IPS-NIHi7 (cell line): ENCODE data around the gene NRXN3.

Experiments
- DNase-seq: peaks from one replicate; pipeline ENCODE4 v3.0.0; 2012; ENCODE audit warnings: mixed read lengths; ENCODE audit errors: extremely low spot score

Gene NRXN3

DNA sequence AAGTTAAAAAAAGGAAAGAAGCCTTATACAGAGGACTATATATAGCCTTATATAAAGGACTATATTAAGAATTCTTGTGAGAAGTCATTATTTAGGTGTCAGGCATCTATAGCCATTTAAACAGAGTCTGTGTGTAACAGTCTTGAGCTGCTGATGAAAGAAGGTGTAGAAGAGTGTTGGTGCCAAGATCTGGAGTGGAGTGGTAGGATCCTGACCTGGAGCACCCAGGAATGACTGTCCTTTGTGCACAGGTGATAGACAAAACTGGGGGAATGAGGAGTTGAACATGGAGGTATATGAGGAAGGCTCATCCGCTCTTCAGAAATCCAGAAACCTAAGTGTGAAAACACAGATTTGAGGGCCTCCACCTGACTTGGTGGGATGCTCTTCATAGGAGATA lies 747.3 kb downstream of the NRXN3 start:
- DNase-seq = no peak

DNA sequence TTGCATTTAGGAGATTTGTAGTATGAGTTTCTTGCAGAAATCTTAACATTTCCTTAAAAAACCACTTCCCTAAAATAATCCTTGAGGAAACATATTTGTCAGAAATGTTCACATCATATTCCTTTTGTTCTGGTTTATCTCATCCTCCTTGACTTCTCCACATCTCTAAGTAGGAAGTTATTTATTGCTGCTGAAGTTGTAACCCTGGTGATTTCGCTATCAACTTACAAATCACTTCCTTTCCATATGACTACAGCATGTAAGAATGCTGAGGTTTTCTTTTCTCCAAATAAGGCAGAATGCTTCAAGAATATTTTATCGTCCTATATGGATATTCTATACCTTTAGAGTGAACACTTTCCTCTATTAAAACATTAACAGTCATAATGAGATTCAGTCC lies 751.7 kb downstream of the NRXN3 start:
- no peak for DNase-seq

DNA sequence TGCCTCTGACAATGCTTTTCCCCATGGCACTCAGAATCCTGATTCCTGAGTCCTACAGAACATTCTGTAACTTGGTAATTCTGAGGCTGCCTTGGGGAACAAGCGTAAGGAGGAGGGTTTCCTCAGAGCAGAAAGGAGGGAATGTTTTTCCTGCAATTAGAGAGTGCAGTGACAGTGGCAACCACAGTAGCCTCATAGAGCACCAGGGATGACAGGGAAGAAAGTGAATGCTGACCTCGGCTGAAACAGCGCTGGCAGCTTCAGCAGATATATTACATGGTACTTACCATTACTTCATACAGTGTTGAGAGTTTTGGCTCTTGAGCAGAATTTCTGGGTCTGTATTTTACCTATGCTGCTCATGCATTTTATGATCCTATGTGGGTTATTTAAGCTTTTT lies 757.1 kb downstream of the NRXN3 start:
- DNase-seq = no peak

DNA sequence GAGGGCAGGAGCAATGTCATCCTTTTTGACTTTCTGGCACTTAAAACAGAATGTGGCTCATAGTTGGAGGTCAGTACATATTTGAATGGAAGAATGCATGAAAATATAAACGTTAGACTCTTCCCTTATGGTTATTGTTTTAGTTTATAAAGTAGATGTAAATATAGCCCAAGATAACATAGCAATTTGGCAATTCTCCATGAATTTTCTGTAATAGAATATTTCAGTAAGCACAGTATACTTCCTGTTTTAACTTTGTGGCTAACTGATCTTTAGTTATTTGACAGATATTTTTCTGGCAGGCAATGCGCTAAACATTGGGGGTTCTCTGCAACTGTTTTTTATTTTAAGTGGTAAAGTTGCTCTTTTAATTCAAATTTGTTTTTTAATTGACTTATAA lies 763.0 kb downstream of the NRXN3 start:
- DNase-seq = no peak

DNA sequence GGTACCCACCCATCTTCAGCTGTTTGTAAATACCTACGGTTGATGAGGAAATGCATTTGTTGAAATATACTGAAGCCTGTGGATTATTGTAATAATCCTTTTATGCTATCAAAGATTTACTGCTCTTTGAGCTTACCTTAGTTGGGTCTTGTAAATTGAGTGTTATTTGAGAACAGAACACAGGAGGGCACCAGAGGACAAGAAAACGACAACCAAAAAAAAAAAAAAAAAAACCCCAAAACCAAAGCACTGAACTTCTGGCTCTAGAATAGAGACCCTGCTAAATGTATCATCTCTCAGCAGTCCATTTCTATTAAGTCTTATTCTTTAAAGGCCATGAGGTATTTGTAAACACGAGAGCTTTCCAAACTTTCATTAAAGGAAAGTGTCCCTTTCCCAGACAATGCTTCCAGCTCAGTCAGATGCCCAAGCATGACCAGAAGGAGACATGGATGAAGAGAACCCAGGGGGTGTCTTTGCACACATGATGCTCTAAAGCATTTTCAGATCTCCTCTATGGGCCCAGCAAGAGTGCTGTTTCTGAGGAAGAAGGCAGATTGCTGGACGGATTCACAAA lies 763.9 kb downstream of the NRXN3 start:
- DNase-seq = peak; percentile 44

DNA sequence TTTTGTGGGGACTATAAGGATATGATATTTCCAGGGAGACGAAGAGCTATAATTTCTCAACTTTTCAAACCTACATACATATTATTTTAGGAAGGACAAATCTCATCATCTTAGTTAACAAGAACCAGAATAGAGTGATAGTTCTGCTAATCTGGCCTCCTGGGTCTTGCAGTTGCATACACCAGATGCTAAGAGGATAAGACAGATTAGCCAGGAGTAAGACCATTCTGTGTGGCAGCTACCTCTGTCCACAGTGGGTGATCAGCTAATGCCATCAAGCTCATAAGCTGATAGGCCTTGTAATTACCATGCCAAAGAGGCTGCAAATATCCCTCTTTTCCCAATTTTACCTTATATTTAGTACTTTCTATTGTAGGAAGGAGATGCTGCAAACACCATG lies 776.8 kb downstream of the NRXN3 start:
- DNase-seq = no peak

DNA sequence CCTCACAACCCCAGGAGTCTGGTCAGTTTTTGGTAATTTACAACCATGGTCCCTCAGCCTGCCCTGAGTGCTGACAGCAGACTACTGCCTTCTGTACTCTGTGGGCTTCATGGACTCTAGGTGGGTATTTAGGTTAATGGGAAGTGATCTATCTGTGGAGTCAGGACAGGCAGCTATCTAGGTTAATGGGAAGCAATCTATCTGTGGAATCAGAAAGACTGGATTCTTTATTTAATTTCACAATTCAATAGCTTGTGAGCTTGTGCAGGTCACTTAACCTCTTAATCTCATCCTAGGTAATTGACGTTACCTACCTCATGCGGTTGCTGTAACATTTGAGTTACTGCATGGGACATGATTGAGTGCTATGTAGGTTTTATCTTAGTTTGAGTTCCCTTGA lies 777.5 kb downstream of the NRXN3 start:
- DNase-seq = no peak

DNA sequence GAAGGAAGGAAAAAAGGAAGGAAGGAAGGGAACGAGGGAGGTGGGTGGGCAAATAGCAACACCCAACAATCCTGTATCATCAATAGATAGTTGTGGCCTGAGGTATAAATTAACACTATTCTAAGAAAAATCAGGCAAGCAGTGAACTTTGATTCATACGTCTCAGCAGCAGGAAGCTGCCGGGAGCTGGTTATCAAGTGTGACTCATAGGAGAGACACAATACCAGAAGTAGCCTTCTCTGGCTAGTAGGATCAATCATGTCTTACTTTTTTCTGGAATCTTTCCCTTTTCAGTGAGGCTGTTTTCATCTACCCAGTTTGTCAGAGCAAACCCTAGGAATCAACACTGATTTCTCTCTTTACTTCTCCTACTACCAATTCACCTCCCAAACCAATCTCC lies 780.5 kb downstream of the NRXN3 start:
- DNase-seq = no peak

DNA sequence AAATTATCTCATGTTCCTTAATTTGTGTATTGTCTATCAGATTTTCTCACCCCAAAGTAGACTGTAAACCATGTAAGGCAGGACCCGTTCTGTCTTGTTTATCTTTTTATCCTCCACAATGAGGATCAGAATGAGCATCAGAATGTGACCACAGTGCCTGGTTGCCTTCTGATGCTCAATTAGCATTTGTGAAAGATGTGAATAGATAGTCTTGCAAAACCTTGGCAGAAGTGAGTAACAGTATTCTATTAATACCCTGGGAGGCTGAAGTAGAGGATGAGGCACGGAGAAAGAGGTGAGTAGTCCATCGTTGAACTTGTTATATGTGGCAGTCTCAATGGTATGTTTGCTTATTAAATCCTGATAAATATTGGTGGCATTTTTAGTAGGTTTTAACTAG lies 781.4 kb downstream of the NRXN3 start:
- no peak for DNase-seq

DNA sequence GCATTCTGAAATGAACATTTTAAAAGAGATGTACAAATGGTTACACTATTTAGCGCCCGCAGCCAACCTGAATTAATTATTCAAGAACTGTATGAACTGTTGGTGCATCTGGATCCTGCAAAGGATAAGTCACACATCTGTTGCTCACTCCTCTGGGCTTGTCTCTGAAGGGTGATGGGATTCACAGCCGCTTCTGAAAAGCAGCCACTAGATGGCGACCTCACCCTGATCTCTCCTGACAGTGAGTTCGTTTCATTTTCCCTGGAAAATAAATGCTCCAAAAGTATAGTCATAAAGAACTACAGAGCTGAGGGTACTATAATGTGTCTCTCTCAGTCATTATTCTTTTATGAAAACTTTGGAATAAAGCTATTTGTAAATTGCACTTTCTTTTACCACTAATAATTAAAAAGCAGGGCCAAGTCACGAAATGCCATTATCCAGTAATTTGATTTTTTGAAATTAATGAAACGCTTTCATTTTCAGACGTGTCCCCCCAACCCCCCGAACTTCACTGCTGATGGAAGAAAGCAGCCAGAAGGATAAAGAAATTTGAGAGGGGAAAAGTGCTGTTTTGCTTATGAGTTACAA lies 789.6 kb downstream of the NRXN3 start:
- peak; percentile 71 for DNase-seq

DNA sequence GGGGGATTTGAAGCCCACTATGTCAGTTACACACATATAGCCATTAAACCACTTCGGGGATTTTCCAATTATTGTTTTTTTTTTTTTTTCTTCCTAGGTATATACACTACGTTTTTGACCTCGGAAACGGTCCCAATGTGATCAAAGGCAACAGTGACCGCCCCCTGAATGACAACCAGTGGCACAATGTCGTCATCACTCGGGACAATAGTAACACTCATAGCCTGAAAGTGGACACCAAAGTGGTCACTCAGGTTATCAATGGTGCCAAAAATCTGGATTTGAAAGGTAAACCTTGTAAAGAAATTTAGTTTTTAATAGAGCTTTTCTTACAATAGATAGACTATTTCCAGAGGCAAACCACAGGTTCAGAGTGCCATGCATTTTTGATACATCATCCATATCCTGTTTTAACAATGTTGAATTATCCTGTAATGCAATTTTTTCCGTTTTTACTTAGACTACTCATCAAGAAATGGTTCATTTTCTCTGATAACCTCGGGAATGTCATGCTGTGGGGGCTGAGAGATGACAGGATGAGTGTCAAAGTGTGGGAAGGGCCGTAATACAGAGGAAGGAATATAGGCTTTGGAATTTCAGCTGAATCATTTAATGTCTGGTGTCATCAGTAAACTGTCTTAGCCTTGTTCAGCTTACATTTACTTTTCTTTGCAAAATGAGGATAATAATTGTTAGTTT lies 797.1 kb downstream of the NRXN3 start:
- DNase-seq = no peak

DNA sequence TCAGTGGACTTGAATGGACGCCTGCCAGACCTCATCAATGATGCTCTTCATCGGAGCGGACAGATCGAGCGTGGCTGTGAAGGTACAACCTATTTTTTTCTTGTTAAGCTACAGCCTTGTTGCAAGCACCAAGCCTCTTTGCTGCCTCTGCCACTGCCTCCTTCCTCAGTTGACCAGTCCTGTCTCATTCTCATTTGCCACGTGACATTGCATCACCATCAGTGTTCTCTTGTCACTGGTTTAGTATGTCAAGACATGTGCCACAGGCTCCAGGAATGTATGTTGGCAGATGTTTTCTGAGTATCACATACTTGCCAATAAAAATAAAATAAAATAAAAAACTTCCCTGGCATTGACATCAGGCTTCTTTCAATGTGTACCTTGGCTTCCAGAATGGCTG lies 798.1 kb downstream of the NRXN3 start:
- no peak for DNase-seq

DNA sequence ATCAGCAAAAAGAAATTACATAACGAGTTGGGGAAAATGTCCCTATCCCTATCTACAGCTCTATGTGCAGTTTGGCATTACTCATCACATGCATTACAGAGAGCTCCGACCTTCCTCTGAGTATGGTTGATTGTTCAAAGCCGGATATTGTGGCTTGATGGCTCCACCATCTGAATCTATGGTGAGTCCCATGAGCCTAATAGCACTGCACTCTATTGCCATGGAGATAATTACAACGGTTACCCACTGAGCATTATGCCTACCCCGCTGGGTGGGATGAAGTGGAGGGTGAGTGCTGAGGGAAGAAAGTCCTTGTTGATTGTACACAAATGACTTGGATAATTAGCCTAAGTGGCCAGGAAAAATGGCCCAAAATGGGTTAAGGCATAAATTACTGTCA lies 800.5 kb downstream of the NRXN3 start:
- DNase-seq = no peak

DNA sequence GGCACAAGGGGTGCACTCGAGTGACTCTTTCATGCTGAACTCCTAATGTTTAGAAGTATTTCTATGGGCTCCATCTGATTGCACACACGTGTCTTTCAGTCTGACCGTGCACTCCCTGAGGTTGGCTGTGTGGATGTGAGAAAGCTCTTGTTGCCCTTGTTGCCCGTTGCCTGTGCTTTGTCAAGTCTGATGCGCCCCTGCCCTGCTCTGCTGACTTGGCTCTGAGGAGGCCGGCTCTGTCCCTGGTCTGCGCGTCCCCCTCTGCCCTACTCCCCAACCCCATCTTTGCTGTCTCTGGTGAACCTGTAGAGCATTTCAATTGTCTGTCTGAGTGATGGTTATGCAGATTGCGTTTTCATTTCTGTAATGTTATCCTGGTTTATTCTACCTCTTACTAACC lies 802.3 kb downstream of the NRXN3 start:
- DNase-seq = no peak

DNA sequence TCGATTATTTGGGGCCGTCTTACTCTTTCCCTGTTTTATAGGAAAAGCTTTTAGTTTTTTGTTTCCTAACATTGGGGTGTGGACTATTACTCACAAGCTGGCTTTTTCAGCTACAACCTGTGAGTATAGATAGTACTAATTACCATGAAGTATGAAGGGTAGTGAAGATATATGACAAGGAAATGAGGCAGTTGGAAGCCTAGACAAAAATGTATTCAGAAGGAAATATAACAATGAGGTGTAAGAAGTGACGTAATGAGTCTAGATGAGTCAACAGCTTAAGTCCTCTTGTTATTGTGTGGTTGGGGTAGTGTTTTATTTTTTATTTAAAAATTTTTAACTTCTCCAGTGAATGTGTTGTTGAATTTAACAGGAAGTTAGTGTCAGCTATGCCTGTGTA lies 804.5 kb downstream of the NRXN3 start:
- no peak for DNase-seq

DNA sequence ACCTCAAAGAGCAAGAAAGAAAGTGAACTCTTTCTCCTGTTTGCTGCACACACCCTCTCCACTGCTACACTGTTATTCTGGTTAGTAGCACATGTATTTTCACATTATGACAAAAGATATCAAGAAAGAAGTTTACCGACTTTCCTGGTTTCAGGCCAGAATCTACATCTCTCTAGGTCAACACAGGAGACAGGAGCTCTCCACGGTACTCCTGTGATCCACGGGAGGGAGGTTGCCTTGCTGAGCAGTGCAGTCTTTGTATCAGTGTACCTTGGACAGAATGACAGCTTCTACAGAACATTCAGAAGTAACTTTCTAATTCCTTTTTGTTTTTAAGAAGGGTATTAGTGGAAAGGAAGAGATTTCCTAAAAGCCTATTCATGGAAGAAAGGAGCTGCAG lies 805.6 kb downstream of the NRXN3 start:
- DNase-seq = peak; percentile 17

DNA sequence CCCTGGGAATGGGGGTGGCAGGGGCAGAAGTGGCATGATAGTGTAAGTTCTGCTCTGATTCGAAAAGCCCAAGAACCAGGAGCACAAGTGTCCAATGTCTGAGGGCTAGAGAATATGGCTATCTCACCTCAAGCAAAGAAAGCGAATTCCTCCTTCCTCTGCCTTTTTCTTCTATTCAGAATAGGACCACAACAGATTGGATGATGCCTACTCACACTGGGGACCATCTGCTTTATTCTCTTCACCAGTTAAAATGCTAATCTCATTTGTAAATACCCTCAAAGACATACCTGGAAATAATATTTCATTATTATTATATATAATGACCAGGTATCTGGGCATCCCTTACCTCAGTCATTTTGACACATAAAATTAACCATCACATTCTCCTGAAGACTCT lies 808.7 kb downstream of the NRXN3 start:
- no peak for DNase-seq

DNA sequence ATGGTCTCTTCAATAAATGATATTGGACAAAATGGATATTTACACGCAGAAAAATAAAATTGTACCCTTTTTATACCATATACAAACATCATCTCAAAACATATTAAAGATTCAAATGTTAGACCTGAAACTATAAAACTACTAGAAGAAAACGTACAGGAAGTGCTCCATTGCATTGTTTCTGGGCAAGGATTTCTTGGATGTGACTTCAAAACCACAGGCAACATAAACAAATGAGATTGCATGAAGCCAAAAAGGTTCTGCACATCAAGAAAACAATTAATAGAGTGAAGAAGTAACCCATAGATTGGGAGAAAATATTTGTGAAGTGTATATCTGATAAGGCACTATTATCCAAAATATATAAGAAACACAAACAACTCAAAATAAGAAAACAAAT lies 812.4 kb downstream of the NRXN3 start:
- no peak for DNase-seq

DNA sequence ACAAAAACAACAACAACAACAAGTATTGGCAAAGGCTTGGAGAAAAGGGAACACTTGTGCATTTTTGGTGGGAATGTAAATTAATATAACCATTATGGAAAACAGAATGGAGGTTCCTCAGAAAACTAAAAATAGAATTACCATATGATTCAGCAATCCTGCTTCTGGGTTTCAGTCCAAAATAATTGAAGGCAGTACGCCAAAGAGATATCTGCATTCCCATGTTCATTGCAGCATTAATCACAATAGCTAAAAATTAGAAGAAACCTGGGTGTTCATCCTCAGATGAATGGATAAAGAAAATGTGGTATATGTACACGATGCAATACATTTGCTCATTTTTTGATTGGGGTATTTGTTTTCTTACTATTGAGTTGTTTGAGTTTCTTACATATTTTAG lies 813.0 kb downstream of the NRXN3 start:
- no peak for DNase-seq

DNA sequence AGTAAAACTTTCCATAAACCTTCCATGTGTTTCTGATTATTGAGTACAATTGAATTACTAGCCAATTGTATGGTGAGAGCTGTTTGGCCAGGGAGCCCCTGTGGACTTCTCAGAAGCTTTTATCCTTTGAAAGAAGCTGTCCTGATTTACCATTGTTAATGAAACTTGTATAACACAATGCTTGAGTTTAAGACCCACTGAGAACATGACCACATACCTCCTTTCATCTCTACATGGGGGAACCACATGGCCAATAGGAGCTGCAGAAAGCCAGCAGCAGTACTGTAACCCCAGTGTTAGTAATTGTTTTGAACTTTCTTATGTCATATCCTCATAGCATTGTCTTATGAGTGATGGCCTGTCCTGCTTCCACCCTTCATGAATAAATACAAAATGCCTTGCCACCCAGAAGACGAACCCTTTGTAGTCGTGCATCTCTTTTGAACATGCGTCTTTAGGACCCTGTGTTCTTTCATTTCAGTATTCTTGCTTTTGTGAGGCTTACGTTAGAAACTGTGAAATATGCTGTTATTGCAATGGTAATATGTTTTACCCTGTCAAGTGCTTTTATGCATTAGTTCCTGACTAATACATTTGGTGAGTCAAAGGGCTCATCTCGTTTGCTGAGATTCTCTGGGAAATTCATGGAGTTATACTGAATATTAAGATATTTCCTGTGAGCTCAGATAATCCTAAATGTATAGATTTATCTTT lies 815.7 kb downstream of the NRXN3 start:
- DNase-seq = peak; percentile 55

DNA sequence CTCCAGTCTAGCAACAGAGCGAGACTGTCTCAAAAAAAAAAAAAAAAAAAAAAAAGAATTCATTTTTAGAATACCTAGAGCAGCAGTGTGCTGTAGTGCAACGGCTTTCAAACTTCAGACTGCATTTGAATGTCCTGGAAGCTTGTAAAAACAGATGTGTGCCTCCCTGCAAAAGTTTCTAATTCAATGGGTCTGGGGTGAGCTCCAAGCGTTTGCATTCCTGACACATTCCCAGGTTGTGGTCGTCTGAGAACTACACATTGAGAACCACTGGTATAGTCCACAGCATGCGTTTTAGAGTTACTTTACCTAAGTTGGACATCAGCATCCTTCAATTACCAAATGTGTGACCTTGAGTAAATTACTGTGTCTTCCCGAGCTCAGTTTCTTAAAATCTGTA lies 816.8 kb downstream of the NRXN3 start:
- no peak for DNase-seq

DNA sequence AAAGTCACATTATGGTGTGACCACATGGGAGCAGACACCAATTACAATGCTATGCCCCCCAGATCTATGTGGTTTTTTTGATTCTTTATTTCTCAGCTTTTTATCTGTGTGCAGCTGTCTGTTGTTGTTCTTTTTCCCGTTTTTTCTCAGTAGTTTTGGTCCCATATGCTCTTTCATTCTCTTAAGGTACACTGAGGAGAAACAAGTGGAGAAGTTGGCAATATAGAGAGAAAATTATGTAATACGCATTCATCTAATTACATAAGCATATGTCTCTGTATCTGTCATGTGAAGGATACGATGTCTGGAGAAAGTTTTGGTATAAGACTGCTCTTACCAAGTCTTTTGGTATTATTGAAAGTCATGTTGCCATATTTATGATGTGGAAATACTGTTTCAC lies 819.0 kb downstream of the NRXN3 start:
- DNase-seq = no peak

DNA sequence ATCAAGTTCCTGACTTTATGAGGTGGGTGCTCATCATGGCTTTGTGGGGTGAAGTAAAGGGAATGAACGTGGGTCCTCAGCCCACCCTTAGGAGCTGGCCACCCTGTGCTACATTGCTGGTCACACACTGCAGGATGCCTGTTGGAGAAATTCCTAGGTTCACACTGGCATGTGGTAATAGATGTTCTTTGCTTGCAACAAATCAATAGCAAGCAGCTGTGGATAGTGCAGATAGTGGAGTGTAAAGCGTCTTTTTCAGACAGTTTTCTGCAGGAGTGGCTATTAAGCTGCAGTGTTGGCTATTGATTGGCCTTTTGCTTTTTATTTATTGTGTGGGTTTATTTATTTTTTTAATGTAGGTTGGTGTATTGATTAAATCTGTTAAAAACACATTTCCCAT lies 822.7 kb downstream of the NRXN3 start:
- DNase-seq = no peak
